HG02840 (cell line): ENCODE results near the gene EPC1.
"Not testable (repeated sequence)": the region's sequence is repeated elsewhere in the genome, so short reads cannot be mapped to it uniquely, and the experiment has no call there.

ENCODE experiments used
- ATAC-seq: cut with Tn5 transposase; IDR thresholded peaks from one replicate; pipeline ENCODE4 v1.9.1; 2021; ENCODE audit warnings: mild to moderate bottlenecking, moderate library complexity, moderate number of reproducible peaks; ENCODE audit not compliant: unreplicated experiment, low FRiP score

The EPC1 gene

GRCh38 chr10:32373031-32373430 lies 26.1 kb upstream of the EPC1 start:
- ATAC-seq: no peak

GRCh38 chr10:32372000-32372875 lies 25.3 kb upstream of the EPC1 start:
- no peak for ATAC-seq

GRCh38 chr10:32371101-32371500 lies 24.1 kb upstream of the EPC1 start:
- no peak for ATAC-seq

- no peak for ATAC-seq
Observed at GRCh38 chr10:32367793-32368453, 21.0 kb upstream of the EPC1 start.

- ATAC-seq: no peak
Observed at GRCh38 chr10:32366588-32366987, 19.6 kb upstream of the EPC1 start.

- ATAC-seq: no peak
Observed at GRCh38 chr10:32366111-32366510, 19.2 kb upstream of the EPC1 start.

GRCh38 chr10:32365404-32365803 lies 18.4 kb upstream of the EPC1 start:
- not testable (repeated sequence) for ATAC-seq

GRCh38 chr10:32362571-32362970 lies 15.6 kb upstream of the EPC1 start:
- ATAC-seq: no peak

- ATAC-seq: no peak
Observed at GRCh38 chr10:32360884-32361283, 13.9 kb upstream of the EPC1 start.

- no peak for ATAC-seq
Observed at GRCh38 chr10:32360241-32360640, 13.3 kb upstream of the EPC1 start.

- no peak for ATAC-seq
Observed at GRCh38 chr10:32357056-32357735, 10.2 kb upstream of the EPC1 start.

- ATAC-seq: not testable (repeated sequence)
Observed at GRCh38 chr10:32354690-32355089, 7.7 kb upstream of the EPC1 start.

- ATAC-seq: no peak
Observed at GRCh38 chr10:32350811-32351350, 3.9 kb upstream of the EPC1 start.

- ATAC-seq: no peak
Observed at GRCh38 chr10:32349968-32350738, 3.2 kb upstream of the EPC1 start.

- no peak for ATAC-seq
Observed at GRCh38 chr10:32349199-32349585, 2.2 kb upstream of the EPC1 start.

- no peak for ATAC-seq
Observed at GRCh38 chr10:32348297-32349198, 1.6 kb upstream of the EPC1 start.

GRCh38 chr10:32347363-32348022 lies 535 bp upstream of the EPC1 start:
- peak; percentile 14 for ATAC-seq

- peak; percentile 79 for ATAC-seq
Observed at GRCh38 chr10:32346134-32346550, 816 bp downstream of the EPC1 start.

GRCh38 chr10:32341596-32341995 lies 5.4 kb downstream of the EPC1 start:
- ATAC-seq: no peak
